Caco-2 (cell line): ENCODE data around the gene SH2D6. TPM values are rescaled to one million over a fixed set of nuclear protein-coding genes. Genes with fewer than 3 reads are reported as not detected.
A peak's percentile ranks its signal among the peaks of the same experiment; 100 is the strongest.

Experiments used
- BruUV-seq: library from RNA; stranded (reverse); fragments of 400-500 nt; replicated peaks from 2 replicates; lab custom pipeline; 2021; lab: Mats Ljungman, UMichigan
- CTCF ChIA-PET: fragments of 300-600 bp; sonication (Branson Sonifier 250); formaldehyde crosslinking; loops from one replicate; lab custom pipeline; 2022; ENCODE audit warnings: antibody characterized with exemption; lab: Charles Lee
- POLR2A ChIA-PET: fragments of 300-600 bp; sonication (Branson Sonifier 250); formaldehyde crosslinking; loops from one replicate; lab custom pipeline; 2022; ENCODE audit warnings: antibody characterized with exemption; lab: Charles Lee
- DNase-seq, 2 experiments: peaks; one replicate each; pipeline versions ENCODE4 v3.0.0 to v3.0.0-alpha.2; 2020 to 2022
- H3K27me3 ChIP-seq: replicated peaks from 2 replicates; pipeline ENCODE4 v1.6.0; 2011; ENCODE audit warnings: low read length; ENCODE audit not compliant: control insufficient read depth, insufficient read depth
- H3K36me3 ChIP-seq: 2 replicates; pipeline ENCODE4 v1.5.1; 2011; ENCODE audit warnings: low read length; ENCODE audit not compliant: control insufficient read depth, insufficient read depth
- H3K4me1 ChIP-seq: fragments of 250-450 bp; sonication (Bioruptor Pico); 2 replicates; pipeline ENCODE4 v1.5.1; 2020; ENCODE audit warnings: mild to moderate bottlenecking
- H3K4me3 ChIP-seq: 2 replicates; pipeline ENCODE4 v1.5.1; 2011; ENCODE audit warnings: low read depth, mild to moderate bottlenecking, control low read depth, low read length
- H3K9me3 ChIP-seq: fragments of 250-450 bp; sonication (Bioruptor Pico); 2 replicates; pipeline ENCODE4 v1.5.1; 2020; ENCODE audit warnings: mild to moderate bottlenecking, moderate library complexity
- H3K27ac Mint-ChIP-seq: one replicate; pipeline ENCODE4 v1.8.0; 2022; ENCODE audit warnings: mixed read lengths; ENCODE audit not compliant: unreplicated experiment
- H3K27me3 Mint-ChIP-seq: one replicate; pipeline ENCODE4 v1.8.0; 2022; ENCODE audit warnings: mixed read lengths; ENCODE audit not compliant: insufficient read depth, unreplicated experiment
- H3K36me3 Mint-ChIP-seq: one replicate; pipeline ENCODE4 v1.8.0; 2022; ENCODE audit warnings: mild to moderate bottlenecking, mixed read lengths; ENCODE audit not compliant: insufficient read depth, unreplicated experiment
- H3K4me1 Mint-ChIP-seq: one replicate; pipeline ENCODE4 v1.8.0; 2022; ENCODE audit warnings: low read depth, mixed read lengths; ENCODE audit not compliant: unreplicated experiment
- H3K4me3 Mint-ChIP-seq: one replicate; pipeline ENCODE4 v1.8.0; 2022; ENCODE audit warnings: mild to moderate bottlenecking, moderate library complexity, mixed read lengths; ENCODE audit not compliant: unreplicated experiment
- H3K9me3 Mint-ChIP-seq: one replicate; pipeline ENCODE4 v1.8.0; 2022; ENCODE audit warnings: mixed read lengths; ENCODE audit not compliant: unreplicated experiment
- CTCF ChIP-seq, 2 experiments: fragments of 200-600 bp in 1 of 2; IDR thresholded peaks; 1 replicate in 1 of 2; 2 replicates in 1 of 2; pipeline versions ENCODE4 v1.5.1 to v1.8.0; 2011 to 2022; ENCODE audit warnings: antibody characterized with exemption in 1 of 2, control low read depth in 1 of 2, inconsistent platforms in 1 of 2, low read depth in 1 of 2, low read length in 1 of 2, mild to moderate bottlenecking in 1 of 2, moderate library complexity in 1 of 2; ENCODE audit not compliant: insufficient read depth in 1 of 2, severe bottlenecking in 1 of 2, unreplicated experiment in 1 of 2
- intact Hi-C: fragments of 100-400 bp; cut with micrococcal nuclease; formaldehyde crosslinking; loops from one replicate; pipeline ENCODE4 v1.10.0; 2022; ENCODE audit not compliant: unreplicated experiment
- total RNA-seq: library from RNA; stranded (reverse); gene quantifications from 2 replicates; pipeline ENCODE4 v1.2.3, GENCODE V29; 2022

The SH2D6 gene
- total RNA-seq, 1 experiment from 2014 or later = 0.88 TPM

- POLR2A ChIA-PET = no interaction called here
- peak overlapping the region; percentile 13 for H3K27ac Mint-ChIP-seq
- H3K36me3 Mint-ChIP-seq = peaks cover 7% of the 10 kb centered on the region
- intact Hi-C loops = loop anchor here (10.0 kb wide), 1 partner anchor 350 kb away; no protein-coding TSS in a partner anchor
- H3K4me1 Mint-ChIP-seq = peaks cover 13% of the 10 kb centered on the region
- CTCF ChIA-PET = interaction anchor here (0.6 to 0.7 kb wide), 2 partner anchors 108 to 123 kb away, joined by 3 read pairs; no protein-coding TSS in a partner anchor
- Histone ChIP-seq H3K36me3 (no peaks in the 10 kb centered on the region), H3K9me3 (no peaks in the 10 kb centered on the region), H3K4me1 (peaks cover 19% of the 10 kb centered on the region), H3K27me3 (no peaks in the 10 kb centered on the region), H3K4me3 (no peak overlapping the region)
- no peak overlapping the region for H3K4me3 Mint-ChIP-seq
- no peak for DNase-seq
- TF ChIP-seq CTCF (IDR thresholded peaks at IDR 0.05; ENCODE audit: insufficient read depth in 1 of 2, low read depth in 1 of 2, low read length in 1 of 2, severe bottlenecking in 1 of 2, unreplicated experiment in 1 of 2) = no peak
- no peaks in the 10 kb centered on the region for H3K27me3 Mint-ChIP-seq
- BruUV-seq = no TSS peak
- H3K9me3 Mint-ChIP-seq = no peaks in the 10 kb centered on the region
These were observed 3.6 kb upstream of the SH2D6 start for GRCh38 chr2:85414761-85415553.

GRCh38 chr2:85415980-85416650, 2.4 kb upstream of the SH2D6 start:
- Mint-ChIP-seq H3K4me3 (no peak overlapping the region), H3K9me3 (no peaks in the 10 kb centered on the region), H3K4me1 (peaks cover 15% of the 10 kb centered on the region), H3K36me3 (peaks cover 7% of the 10 kb centered on the region), H3K27ac (no peak overlapping the region), H3K27me3 (no peaks in the 10 kb centered on the region)
- BruUV-seq = no TSS peak
- H3K27me3 ChIP-seq = no peaks in the 10 kb centered on the region
- no peak for DNase-seq
- H3K4me1 ChIP-seq = peaks cover 29% of the 10 kb centered on the region
- intact Hi-C loops = loop anchor here (10.0 kb wide), 1 partner anchor 351 kb away; no protein-coding TSS in a partner anchor
- CTCF ChIA-PET = interaction anchor here (0.7 to 1.2 kb wide), 2 partner anchors 122 to 135 kb away, joined by 3 to 5 read pairs; no protein-coding TSS in a partner anchor
- no peak overlapping the region for H3K4me3 ChIP-seq
- no peaks in the 10 kb centered on the region for H3K36me3 ChIP-seq
- no peaks in the 10 kb centered on the region for H3K9me3 ChIP-seq
- TF ChIP-seq CTCF (IDR thresholded peaks at IDR 0.05; ENCODE audit: insufficient read depth in 1 of 2, low read depth in 1 of 2, low read length in 1 of 2, severe bottlenecking in 1 of 2, unreplicated experiment in 1 of 2) = no peak
- POLR2A ChIA-PET = no interaction called here

GRCh38 chr2:85419009-85419675, 628 bp downstream of the SH2D6 start:
- Mint-ChIP-seq H3K4me3 (peak overlapping the region; percentile 80), H3K9me3 (no peaks in the 10 kb centered on the region), H3K36me3 (peaks cover 12% of the 10 kb centered on the region), H3K4me1 (peaks cover 35% of the 10 kb centered on the region), H3K27ac (peak overlapping the region; percentile 92), H3K27me3 (no peaks in the 10 kb centered on the region)
- H3K27me3 ChIP-seq = no peaks in the 10 kb centered on the region
- H3K36me3 ChIP-seq = no peaks in the 10 kb centered on the region
- H3K4me3 ChIP-seq = peak overlapping the region; percentile 84
- no peak for DNase-seq
- intact Hi-C loops = loop anchor here (10.0 kb wide), 1 partner anchor 354 kb away; no protein-coding TSS in a partner anchor
- ChIA-PET POLR2A (interaction anchor here (0.6 to 4.5 kb wide), 11 partner anchors 12 to 197 kb away, joined by 3 to 73 read pairs (median 5); partner anchors contain the start of genes ELMOD3, MAT2A, RETSAT and TGOLN2), CTCF (interaction anchor here (0.9 to 5.3 kb wide), 3 partner anchors 52 to 133 kb away, joined by 3 to 67 read pairs (median 15); partner anchors contain the start of gene MAT2A)
- H3K4me1 ChIP-seq = peaks cover 47% of the 10 kb centered on the region
- TF ChIP-seq CTCF (IDR thresholded peaks at IDR 0.05; ENCODE audit: insufficient read depth in 1 of 2, low read depth in 1 of 2, low read length in 1 of 2, severe bottlenecking in 1 of 2, unreplicated experiment in 1 of 2) = no peak
- H3K9me3 ChIP-seq = no peaks in the 10 kb centered on the region
- TSS peak; percentile 78 for BruUV-seq
